HAP-1 (cell line): ENCODE data around the gene FOXK1.

Experiments
- DNase-seq, 2 experiments: peaks; one replicate each; pipeline ENCODE4 v3.0.0-alpha.2; 2016 to 2020; ENCODE audit warnings: low spot score in 2 of 2
- H3K27me3 ChIP-seq: fragments of 250-450 bp; sonication (Bioruptor Pico); 2 replicates; pipeline ENCODE4 v1.5.1; 2020; ENCODE audit warnings: low read depth, mild to moderate bottlenecking, moderate library complexity
- H3K36me3 ChIP-seq: fragments of 250-450 bp; sonication (Bioruptor Pico); replicated peaks from 2 replicates; pipeline ENCODE4 v1.5.1; 2020; ENCODE audit warnings: mild to moderate bottlenecking
- H3K4me1 ChIP-seq: fragments of 250-450 bp; sonication (Bioruptor Pico); 2 replicates; pipeline ENCODE4 v1.5.1; 2020; ENCODE audit warnings: mild to moderate bottlenecking
- H3K4me3 ChIP-seq: fragments of 250-450 bp; sonication (Bioruptor Pico); 2 replicates; pipeline ENCODE4 v1.5.1; 2020; ENCODE audit warnings: mild to moderate bottlenecking, moderate library complexity
- H3K9me3 ChIP-seq: fragments of 250-450 bp; sonication (Bioruptor Pico); 2 replicates; pipeline ENCODE4 v1.5.1; 2020; ENCODE audit warnings: mild to moderate bottlenecking, moderate library complexity
- in situ Hi-C: fragments of 300-500 bp; cut with MboI; formaldehyde crosslinking; loops from 3 replicates; pipeline ENCODE4 v1.14.3; 2020; ENCODE audit warnings: low sequenced_read_pairs, inconsistent platforms, mixed read lengths

The FOXK1 gene

GRCh38 chr7:4712281-4713182 lies 30.4 kb downstream of the FOXK1 start:
- in situ Hi-C loops, result no loop called here
- no peak for DNase-seq
- H3K9me3 ChIP-seq, result no peaks in the 10 kb centered on the region
- H3K4me3 ChIP-seq, result no peak overlapping the region
- H3K36me3 ChIP-seq, result no peaks in the 10 kb centered on the region; the same call in 1 of the 2 replicates
- H3K27me3 ChIP-seq, result no peaks in the 10 kb centered on the region
- peaks cover 11% of the 10 kb centered on the region for H3K4me1 ChIP-seq

DNA sequence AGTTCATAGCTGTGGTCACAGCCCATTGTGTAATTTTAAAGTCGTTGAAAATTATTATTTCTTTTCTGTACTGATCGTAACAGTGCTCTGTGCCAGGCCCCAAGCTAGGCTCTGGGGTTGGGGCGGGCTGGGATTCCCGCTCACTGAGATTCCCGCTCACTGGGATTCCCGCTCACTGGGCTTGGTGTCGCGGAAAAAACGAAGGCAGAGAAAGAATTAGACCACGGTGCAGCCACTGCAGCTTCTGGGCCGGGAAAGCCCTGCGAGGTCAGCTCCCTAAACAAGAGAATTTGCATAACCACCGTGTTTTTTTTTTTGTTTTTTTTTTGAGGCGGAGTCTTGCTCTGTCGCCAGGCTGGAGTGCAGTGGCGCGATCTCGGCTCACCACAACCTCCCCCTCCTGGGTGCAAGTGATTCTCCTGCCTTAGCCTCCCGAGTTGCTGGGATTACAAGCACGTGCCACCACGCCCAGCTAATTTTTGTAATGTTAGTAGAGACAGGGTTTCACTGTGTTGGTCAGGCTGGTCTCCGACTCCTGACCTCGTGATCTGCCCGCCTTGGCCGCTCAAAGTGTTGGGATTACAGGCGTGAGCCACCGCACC lies 31.2 kb downstream of the FOXK1 start:
- H3K36me3 ChIP-seq, result no peaks in the 10 kb centered on the region; the same call in 1 of the 2 replicates
- in situ Hi-C loops, result no loop called here
- no peaks in the 10 kb centered on the region for H3K27me3 ChIP-seq
- peaks cover 3% of the 10 kb centered on the region for H3K4me1 ChIP-seq
- no peak overlapping the region for H3K4me3 ChIP-seq
- H3K9me3 ChIP-seq, result no peaks in the 10 kb centered on the region
- DNase-seq, result no peak

- Histone ChIP-seq H3K9me3 (no peaks in the 10 kb centered on the region), H3K4me3 (no peak overlapping the region), H3K4me1 (no peaks in the 10 kb centered on the region), H3K27me3 (no peaks in the 10 kb centered on the region), H3K36me3 (no peaks in the 10 kb centered on the region; the same call in 1 of the 2 replicates)
- in situ Hi-C loops, result no loop called here
- DNase-seq, result no peak
Observed at GRCh38 chr7:4714161-4714700, 32.1 kb downstream of the FOXK1 start.

- no peak overlapping the region for H3K4me3 ChIP-seq
- H3K4me1 ChIP-seq, result no peaks in the 10 kb centered on the region
- DNase-seq, result no peak
- no peaks in the 10 kb centered on the region; the same call in 1 of the 2 replicates for H3K36me3 ChIP-seq
- no peaks in the 10 kb centered on the region for H3K27me3 ChIP-seq
- in situ Hi-C loops, result no loop called here
- H3K9me3 ChIP-seq, result no peaks in the 10 kb centered on the region
Observed at GRCh38 chr7:4714767-4715409, 32.8 kb downstream of the FOXK1 start.

- Histone ChIP-seq H3K4me1 (no peaks in the 10 kb centered on the region; the same call in 1 of the 2 replicates), H3K36me3 (no peaks in the 10 kb centered on the region; the same call in 1 of the 2 replicates), H3K27me3 (no peaks in the 10 kb centered on the region), H3K4me3 (no peak overlapping the region), H3K9me3 (no peaks in the 10 kb centered on the region)
- in situ Hi-C loops, result no loop called here
- DNase-seq, result no peak
Observed at GRCh38 chr7:4715410-4715776, 33.3 kb downstream of the FOXK1 start.

DNA sequence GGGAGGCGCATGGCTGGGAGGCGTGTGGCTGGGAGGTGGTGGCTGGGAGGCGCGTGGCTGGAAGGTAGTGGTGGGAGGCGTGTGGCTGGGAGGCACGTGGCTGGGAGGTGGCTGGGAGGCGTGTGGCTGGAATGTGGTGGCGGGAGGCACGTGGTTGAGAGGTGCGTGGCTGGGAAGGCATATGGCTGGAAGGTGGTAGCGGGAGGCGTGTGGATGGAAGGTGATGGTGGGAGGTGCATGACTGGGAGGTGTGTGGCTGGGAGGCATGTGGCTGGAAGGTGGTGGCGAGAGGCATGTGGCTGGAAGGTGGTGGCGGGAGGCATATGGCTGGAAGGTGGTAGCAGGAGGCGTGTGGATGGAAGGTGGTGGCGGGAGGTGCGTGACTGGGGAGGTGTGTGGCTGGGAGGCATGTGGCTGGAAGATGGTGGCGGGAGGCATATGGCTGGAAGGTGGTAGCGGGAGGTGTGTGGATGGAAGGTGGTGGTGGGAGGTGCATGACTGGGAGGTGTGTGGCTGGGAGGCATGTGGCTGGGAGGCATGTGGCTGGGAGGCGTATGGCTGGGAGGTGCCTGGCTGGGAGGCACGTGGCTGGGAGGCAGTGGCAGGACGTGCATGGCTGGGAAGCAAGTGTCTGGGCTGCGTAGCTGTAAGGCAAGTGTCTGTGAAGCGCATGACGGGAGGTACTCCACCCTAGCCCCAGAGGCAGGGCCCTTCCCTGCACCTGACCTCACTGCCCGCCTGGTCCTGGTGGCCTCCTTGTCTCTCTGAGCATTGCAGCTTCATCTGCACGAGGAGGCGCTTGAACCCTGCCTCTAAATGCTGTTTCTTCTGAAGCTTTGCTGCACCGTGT lies 35.1 kb downstream of the FOXK1 start:
- H3K9me3 ChIP-seq, result no peaks in the 10 kb centered on the region
- no peak for DNase-seq
- no peak overlapping the region for H3K4me3 ChIP-seq
- H3K36me3 ChIP-seq, result peaks cover under 1% of the 10 kb centered on the region; the same call in 1 of the 2 replicates
- H3K27me3 ChIP-seq, result no peaks in the 10 kb centered on the region
- in situ Hi-C loops, result no loop called here
- no peaks in the 10 kb centered on the region; the same call in 1 of the 2 replicates for H3K4me1 ChIP-seq

GRCh38 chr7:4718075-4718474 lies 36.0 kb downstream of the FOXK1 start:
- in situ Hi-C loops, result no loop called here
- H3K9me3 ChIP-seq, result no peaks in the 10 kb centered on the region

DNA sequence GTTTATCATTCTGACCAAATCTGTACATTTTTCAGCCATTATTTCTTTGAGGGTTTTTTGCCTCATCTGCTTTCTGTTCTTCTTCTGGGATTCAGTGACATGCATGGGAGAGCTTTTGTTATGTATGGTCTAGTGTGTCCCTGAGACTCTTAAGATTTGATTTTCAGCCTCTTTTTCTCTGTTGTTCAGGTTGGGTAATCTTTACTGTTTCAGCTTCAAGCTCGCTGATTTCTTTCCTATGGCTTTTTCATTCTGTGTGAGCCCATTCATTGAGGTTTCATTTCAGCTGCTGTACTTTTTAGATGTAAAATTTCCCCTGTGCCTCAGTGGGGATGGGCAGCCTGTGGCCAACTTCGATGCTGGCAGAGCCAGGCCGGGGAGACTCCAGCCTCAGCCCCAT lies 38.1 kb downstream of the FOXK1 start:
- Histone ChIP-seq H3K4me1 (no peaks in the 10 kb centered on the region; the same call in 1 of the 2 replicates), H3K36me3 (peaks cover 5% of the 10 kb centered on the region; the same call in 1 of the 2 replicates), H3K27me3 (no peaks in the 10 kb centered on the region), H3K4me3 (no peak overlapping the region), H3K9me3 (no peaks in the 10 kb centered on the region)
- no peak for DNase-seq
- in situ Hi-C loops, result no loop called here

More at GRCh38 chr7:4718075-4718474, 36.0 kb downstream of the FOXK1 start:
- Histone ChIP-seq H3K27me3 (no peaks in the 10 kb centered on the region), H3K36me3 (peaks cover 5% of the 10 kb centered on the region; the same call in 1 of the 2 replicates), H3K4me3 (no peak overlapping the region), H3K4me1 (no peaks in the 10 kb centered on the region; the same call in 1 of the 2 replicates)
- no peak for DNase-seq

DNA sequence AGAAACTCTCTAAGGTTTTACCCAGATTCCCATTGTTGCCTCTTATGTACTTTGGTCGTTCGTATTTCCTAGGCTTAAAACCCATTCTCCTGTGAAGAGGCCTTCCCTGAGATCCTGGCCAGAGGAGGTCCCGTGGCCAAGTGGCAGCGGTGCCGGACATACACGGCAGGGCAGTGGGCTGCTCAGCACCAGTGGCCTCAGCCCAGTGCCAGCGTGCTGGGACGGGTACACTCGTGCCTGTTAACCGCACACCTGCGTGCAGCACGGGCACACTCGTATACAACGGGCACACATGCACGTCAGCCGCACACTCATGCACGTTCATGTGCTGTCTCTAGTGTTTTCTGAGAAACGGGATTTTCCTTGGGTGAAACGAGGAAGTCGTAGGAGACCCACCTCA lies 40.2 kb downstream of the FOXK1 start:
- no peak overlapping the region for H3K4me3 ChIP-seq
- H3K36me3 ChIP-seq, result peaks cover 5% of the 10 kb centered on the region; the same call in 1 of the 2 replicates
- H3K4me1 ChIP-seq, result no peaks in the 10 kb centered on the region; the same call in 1 of the 2 replicates
- in situ Hi-C loops, result no loop called here
- no peaks in the 10 kb centered on the region for H3K27me3 ChIP-seq
- no peak for DNase-seq
- H3K9me3 ChIP-seq, result no peaks in the 10 kb centered on the region

DNA sequence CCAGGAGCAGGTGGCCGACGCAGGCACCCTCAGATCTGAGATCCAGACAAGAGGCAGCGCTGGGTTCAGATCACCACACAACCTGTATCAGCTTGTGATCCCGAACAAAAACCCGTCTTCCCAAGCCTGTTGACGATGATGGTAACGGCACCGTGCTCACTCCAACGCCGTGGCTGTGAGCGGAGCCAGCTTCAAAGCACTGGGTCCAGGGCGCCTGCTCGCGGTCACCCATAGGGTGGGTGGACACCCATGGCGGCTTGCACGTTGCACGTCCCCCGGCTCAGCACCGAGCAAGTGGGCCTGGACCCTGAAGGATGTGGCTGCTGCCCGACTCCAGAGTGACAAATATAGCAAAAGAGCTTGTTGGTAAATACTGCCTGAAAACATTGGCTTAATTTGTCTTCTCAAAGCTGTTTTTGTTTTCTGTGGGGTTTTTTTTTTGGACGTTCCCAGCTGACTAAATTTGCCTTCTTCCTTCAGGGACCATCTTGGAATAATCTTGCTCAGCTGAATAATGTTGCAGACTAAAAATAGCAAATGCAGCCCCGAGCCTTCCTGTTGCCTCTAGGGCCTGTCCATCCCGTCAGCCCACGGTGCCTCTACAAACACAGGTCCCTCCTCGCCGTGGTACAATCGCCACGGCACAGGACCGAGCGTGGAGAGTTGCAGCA lies 41.0 kb downstream of the FOXK1 start:
- in situ Hi-C loops, result no loop called here
- no peaks in the 10 kb centered on the region; the same call in 1 of the 2 replicates for H3K4me1 ChIP-seq
- H3K27me3 ChIP-seq, result no peaks in the 10 kb centered on the region
- H3K36me3 ChIP-seq, result peaks cover 5% of the 10 kb centered on the region; the same call in 1 of the 2 replicates
- no peak overlapping the region for H3K4me3 ChIP-seq
- no peak for DNase-seq
- no peaks in the 10 kb centered on the region for H3K9me3 ChIP-seq

DNA sequence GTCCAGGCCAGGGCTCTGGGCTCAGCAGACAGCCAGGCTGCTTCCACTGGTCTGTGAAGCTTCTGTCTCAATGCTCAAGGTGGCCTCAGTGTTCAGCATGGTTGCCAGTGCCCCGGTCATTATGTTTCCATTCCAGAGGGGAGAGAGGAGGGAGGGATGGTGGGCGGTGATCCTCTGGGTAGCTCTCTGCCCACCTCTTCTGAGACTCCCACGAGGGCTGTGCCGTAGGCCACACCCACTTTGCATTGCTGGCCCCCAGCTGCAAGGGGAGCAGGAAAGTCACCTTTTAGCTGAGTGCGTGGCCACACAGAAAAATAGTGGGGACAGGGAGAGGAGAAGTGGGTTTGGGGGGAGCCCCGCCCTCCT lies 42.5 kb downstream of the FOXK1 start:
- no peaks in the 10 kb centered on the region for H3K27me3 ChIP-seq
- H3K4me1 ChIP-seq, result no peaks in the 10 kb centered on the region; the same call in 1 of the 2 replicates
- in situ Hi-C loops, result no loop called here
- no peak for DNase-seq
- H3K4me3 ChIP-seq, result no peak overlapping the region
- no peaks in the 10 kb centered on the region for H3K9me3 ChIP-seq
- H3K36me3 ChIP-seq, result peaks cover 5% of the 10 kb centered on the region; the same call in 1 of the 2 replicates

- no peak overlapping the region for H3K4me3 ChIP-seq
- in situ Hi-C loops, result no loop called here
- H3K9me3 ChIP-seq, result no peaks in the 10 kb centered on the region
Observed at GRCh38 chr7:4725014-4725849, 43.1 kb downstream of the FOXK1 start.

More at GRCh38 chr7:4725014-4725849, 43.1 kb downstream of the FOXK1 start:
- H3K4me1 ChIP-seq, result no peaks in the 10 kb centered on the region
- DNase-seq, result no peak
- no peaks in the 10 kb centered on the region for H3K27me3 ChIP-seq
- peaks cover 5% of the 10 kb centered on the region; the same call in 1 of the 2 replicates for H3K36me3 ChIP-seq
